Testis (tissue), 3 donors: ENCODE data around the gene PHYHIPL. TPM values are rescaled to one million over a fixed set of nuclear protein-coding genes. Genes with fewer than 3 reads are reported as not detected.

Experiments
- DNase-seq: peaks from one replicate; pipeline ENCODE4 v3.0.0-alpha.2; 2019
- H3K27ac ChIP-seq, 2 donors: fragments of 200-600 bp; sonication (generic); one replicate each; pipeline ENCODE4 v1.5.1; 2019
- H3K27me3 ChIP-seq: fragments of 200-600 bp; sonication (generic); one replicate; pipeline ENCODE4 v1.5.1; 2019
- H3K36me3 ChIP-seq: fragments of 200-600 bp; sonication (generic); one replicate; pipeline ENCODE4 v1.5.1; 2017; ENCODE audit warnings: low read depth; ENCODE audit errors: missing control alignments
- H3K4me1 ChIP-seq: fragments of 200-600 bp; sonication (generic); one replicate; pipeline ENCODE4 v1.5.1; 2019
- H3K4me3 ChIP-seq, 2 donors: fragments of 200-600 bp; sonication (generic); one replicate each; pipeline ENCODE4 v1.5.1; 2017 to 2019
- H3K9me3 ChIP-seq: fragments of 200-600 bp; sonication (generic); one replicate; pipeline ENCODE4 v1.5.1; 2017
- CTCF ChIP-seq, 3 experiments: fragments of 450-650 bp in 2 of 3; fragments of 200-600 bp in 1 of 3; sonication (generic) in 1 of 3; IDR thresholded peaks; one replicate each; pipeline ENCODE4 v1.5.1; 2016 to 2019; ENCODE audit warnings: antibody characterized with exemption in 3 of 3, mild to moderate bottlenecking in 2 of 3, moderate library complexity in 1 of 3
- POLR2A ChIP-seq: fragments of 450-650 bp; IDR thresholded peaks from one replicate; pipeline ENCODE4 v1.6.1; 2017; ENCODE audit warnings: antibody characterized with exemption, mild to moderate bottlenecking, moderate library complexity
- WGBS, 2 donors: methylation state at CpG; one replicate each; pipeline ENCODE4 v1.1.5; 2018; 5-methylcytosine and 5-hydroxymethylcytosine counted together
- intact Hi-C: fragments of 100-400 bp; cut with DNase I; formaldehyde crosslinking; loops from one replicate; pipeline ENCODE4 v1.15.1; 2023; ENCODE audit warnings: low total_unique reads
- polyA plus RNA-seq: library from polyadenylated mRNA; stranded (reverse); fragments of 350-450 nt; fragmentation: Illumina TruSeq; extraction: RNeasy Lipid Tissue Mini Kit (QIAGEN cat#74804); gene quantifications from one replicate; pipeline ENCODE4 v1.2.3, GENCODE V29; 2014; ENCODE audit warnings: low read depth, low replicate concordance; ENCODE audit not compliant: insufficient read depth
- total RNA-seq, 2 donors: library from RNA; depleted of rRNA; stranded (reverse); fragments of >200 nt; gene quantifications; one replicate each; pipeline ENCODE4 v1.2.3, GENCODE V29; 2016

Gene PHYHIPL
- total and polyA plus RNA-seq, 3 donors from 2014 or later: 16.9 to 78.0 (median 24.3) TPM

GRCh38 chr10:59131666-59132065 is 44.8 kb upstream of the PHYHIPL start:
- H3K4me3 ChIP-seq: no peak overlapping the region
- no peaks in the 10 kb centered on the region for H3K27me3 ChIP-seq
- intact Hi-C loops: no loop called here
- H3K4me1 ChIP-seq: no peaks in the 10 kb centered on the region
- TF ChIP-seq POLR2A: no peak
- TF ChIP-seq CTCF (IDR thresholded peaks at IDR 0.05): no peak
- no peak overlapping the region for H3K27ac ChIP-seq
- 17 to 45% methylated on average over 1 of the region's 1 CpG for WGBS, 2 donors
- DNase-seq: no peak
- H3K36me3 ChIP-seq: no peaks in the 10 kb centered on the region
- no peaks in the 10 kb centered on the region for H3K9me3 ChIP-seq

DNA sequence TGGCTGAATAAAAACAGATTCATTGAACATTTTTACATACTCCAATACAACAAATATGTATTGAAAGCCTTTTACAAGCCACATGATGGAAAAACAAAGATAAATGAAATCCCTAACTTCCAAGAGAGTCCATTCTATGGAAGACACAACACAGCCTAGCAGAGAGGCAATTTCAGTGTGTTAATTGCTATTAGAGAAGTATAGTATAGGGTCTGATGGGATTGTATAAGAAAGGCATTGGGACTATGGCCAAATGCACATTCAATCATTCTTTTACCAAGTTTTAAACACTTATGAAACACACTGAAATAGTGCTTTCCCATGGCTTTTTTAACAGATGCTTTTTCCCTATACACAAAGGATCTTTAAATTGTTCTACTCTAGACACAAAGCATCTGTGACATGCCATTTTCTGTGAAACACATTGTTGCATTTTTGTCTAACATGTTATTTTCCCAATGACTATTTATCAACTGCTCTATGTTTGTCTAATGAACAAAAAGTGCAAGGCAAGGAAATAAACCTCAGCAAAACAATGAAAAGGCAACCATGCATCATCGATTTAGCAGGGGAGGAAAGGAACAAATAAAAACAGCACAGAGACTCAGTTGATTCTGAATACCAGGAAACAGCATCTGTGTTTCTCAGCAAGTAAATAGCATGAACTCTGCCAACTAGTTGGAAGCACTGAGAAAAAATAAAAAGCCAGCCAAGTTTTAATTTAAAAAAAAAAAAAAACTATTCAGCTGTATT is 42.4 kb upstream of the PHYHIPL start:
- Histone ChIP-seq H3K9me3 (no peaks in the 10 kb centered on the region), H3K4me1 (no peaks in the 10 kb centered on the region), H3K36me3 (no peaks in the 10 kb centered on the region), H3K4me3 (no peak overlapping the region), H3K27me3 (no peaks in the 10 kb centered on the region), H3K27ac (no peak overlapping the region)
- intact Hi-C loops: no loop called here
- no peak for TF ChIP-seq CTCF (IDR thresholded peaks at IDR 0.05)
- 25 to 28% methylated on average over 1 of the region's 1 CpG for WGBS, 2 donors
- DNase-seq: no peak

GRCh38 chr10:59134785-59135184 is 41.7 kb upstream of the PHYHIPL start:
- no peaks in the 10 kb centered on the region for H3K4me1 ChIP-seq
- TF ChIP-seq POLR2A (no peak), CTCF (IDR thresholded peaks at IDR 0.05) (no peak)
- no peaks in the 10 kb centered on the region for H3K36me3 ChIP-seq
- no peak overlapping the region for H3K4me3 ChIP-seq
- H3K27me3 ChIP-seq: no peaks in the 10 kb centered on the region
- DNase-seq: no peak
- H3K27ac ChIP-seq: no peak overlapping the region
- WGBS, 2 donors: 85 to 89% methylated on average over 3 of the region's 3 CpGs
- intact Hi-C loops: no loop called here
- H3K9me3 ChIP-seq: no peaks in the 10 kb centered on the region

GRCh38 chr10:59135275-59135674 is 41.2 kb upstream of the PHYHIPL start:
- no peak overlapping the region for H3K4me3 ChIP-seq
- WGBS, 2 donors: 56 to 62% methylated on average over 3 of the region's 3 CpGs
- no peak overlapping the region for H3K27ac ChIP-seq
- DNase-seq: no peak
- TF ChIP-seq CTCF (IDR thresholded peaks at IDR 0.05): no peak
- no peaks in the 10 kb centered on the region for H3K27me3 ChIP-seq
- no peaks in the 10 kb centered on the region for H3K4me1 ChIP-seq
- intact Hi-C loops: no loop called here
- no peaks in the 10 kb centered on the region for H3K36me3 ChIP-seq
- no peaks in the 10 kb centered on the region for H3K9me3 ChIP-seq

DNA sequence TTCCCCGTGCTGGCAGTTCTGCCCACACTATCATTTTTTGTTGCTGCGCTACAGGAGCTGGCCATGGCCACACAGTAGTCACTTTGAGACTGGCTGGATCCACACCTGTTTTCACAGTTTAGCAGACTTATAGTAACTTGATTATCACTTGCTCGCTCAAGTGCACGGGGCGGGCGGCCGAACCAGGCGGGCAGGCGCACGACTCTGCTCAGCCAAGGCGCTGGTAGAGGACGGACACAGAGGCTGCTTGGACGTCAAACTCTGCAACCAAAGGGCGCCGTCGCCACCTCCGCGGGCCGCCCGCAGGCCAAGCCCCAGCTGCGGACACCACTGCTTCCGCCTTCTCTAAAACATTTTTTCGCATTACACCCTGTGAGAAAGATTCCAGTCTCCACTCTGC is 38.4 kb upstream of the PHYHIPL start:
- TF ChIP-seq POLR2A (no peak), CTCF (IDR thresholded peaks at IDR 0.05) (no peak)
- no peak overlapping the region for H3K4me3 ChIP-seq
- H3K27ac ChIP-seq: no peak overlapping the region
- 70 to 89% methylated on average over 22 to 23 of the region's 23 CpGs for WGBS, 2 donors
- H3K36me3 ChIP-seq: no peaks in the 10 kb centered on the region
- no peak for DNase-seq
- H3K4me1 ChIP-seq: no peaks in the 10 kb centered on the region
- no peaks in the 10 kb centered on the region for H3K9me3 ChIP-seq
- intact Hi-C loops: no loop called here
- no peaks in the 10 kb centered on the region for H3K27me3 ChIP-seq
